DND-41 (cell line): Measurements from ENCODE around the gene PAPSS2.

Experiments
- ATAC-seq: fragments of 200-7000 bp; cut with Tn5 transposase; 3 replicates; pipeline ENCODE4 v1.9.1; 2021; ENCODE audit warnings: low read depth; ENCODE audit not compliant: insufficient read depth
- DNase-seq: peaks from one replicate; pipeline ENCODE4 v3.0.0-alpha.2; 2020
- H2AFZ ChIP-seq: 2 replicates; pipeline ENCODE4 v1.6.0; 2012; ENCODE audit warnings: low read depth, low read length
- H3K27ac ChIP-seq: 2 replicates; pipeline ENCODE4 v1.5.1; 2012; ENCODE audit warnings: low read length, inconsistent platforms
- H3K27me3 ChIP-seq: fragments of 200-600 bp; sonication (generic); 2 replicates; pipeline ENCODE4 v1.6.0; 2012; ENCODE audit warnings: low read length, mild to moderate bottlenecking, inconsistent platforms; ENCODE audit not compliant: insufficient read depth, poor library complexity
- H3K36me3 ChIP-seq: 2 replicates; pipeline ENCODE4 v1.5.1; 2012; ENCODE audit warnings: low read length, inconsistent platforms; ENCODE audit not compliant: insufficient read depth
- H3K4me1 ChIP-seq: 2 replicates; pipeline ENCODE4 v1.5.1; 2012; ENCODE audit warnings: mild to moderate bottlenecking, low read length; ENCODE audit not compliant: insufficient read depth
- H3K4me2 ChIP-seq: 2 replicates; pipeline ENCODE4 v1.6.0; 2012; ENCODE audit warnings: mild to moderate bottlenecking, moderate library complexity, low read length, inconsistent platforms; ENCODE audit not compliant: insufficient read depth
- H3K4me3 ChIP-seq, 2 experiments: fragments of 200-600 bp in 1 of 2; shearing (Covaris generic) in 1 of 2; 2 replicates each; pipeline ENCODE4 v1.5.1; 2012 to 2016; ENCODE audit warnings: inconsistent platforms in 2 of 2, low read length in 2 of 2, mild to moderate bottlenecking in 2 of 2, low read depth in 1 of 2, moderate library complexity in 1 of 2
- H3K79me2 ChIP-seq: 2 replicates; pipeline ENCODE4 v1.6.0; 2012; ENCODE audit warnings: low read length, inconsistent platforms; ENCODE audit not compliant: insufficient read depth
- H3K9ac ChIP-seq: 2 replicates; pipeline ENCODE4 v1.6.0; 2012; ENCODE audit warnings: low read depth, mild to moderate bottlenecking, inconsistent platforms, low read length, moderate library complexity
- H3K9me3 ChIP-seq: 2 replicates; pipeline ENCODE4 v1.5.1; 2012; ENCODE audit warnings: low read length, moderate library complexity, mild to moderate bottlenecking, inconsistent platforms; ENCODE audit not compliant: insufficient read depth, severe bottlenecking
- H4K20me1 ChIP-seq: 2 replicates; pipeline ENCODE4 v1.6.0; 2012; ENCODE audit warnings: low read length; ENCODE audit not compliant: insufficient read depth
- CTCF ChIP-seq: IDR thresholded peaks from 2 replicates; pipeline ENCODE4 v1.5.1; 2012; ENCODE audit warnings: borderline replicate concordance, low read length, moderate library complexity, mild to moderate bottlenecking; ENCODE audit not compliant: poor library complexity, severe bottlenecking; ENCODE audit errors: extremely low read depth
- EZH2 ChIP-seq: IDR thresholded peaks from 3 replicates; pipeline ENCODE4 v1.6.1; 2012; ENCODE audit warnings: borderline replicate concordance, low read depth, mild to moderate bottlenecking, moderate library complexity, low read length, inconsistent platforms; ENCODE audit not compliant: severe bottlenecking

Gene PAPSS2

GRCh38 chr10:87654212-87654611, 5.5 kb upstream of the PAPSS2 start:
- peaks cover 3% of the 10 kb centered on the region for H3K27me3 ChIP-seq
- H3K79me2 ChIP-seq = no peaks in the 10 kb centered on the region
- DNase-seq = no peak
- H4K20me1 ChIP-seq = no peaks in the 10 kb centered on the region
- H3K9ac ChIP-seq = no peak overlapping the region
- H3K4me2 ChIP-seq = no peak overlapping the region
- H3K27ac ChIP-seq = no peak overlapping the region
- H3K36me3 ChIP-seq = no peaks in the 10 kb centered on the region
- H3K4me3 ChIP-seq = no peak overlapping the region
- H2AFZ ChIP-seq = no peak overlapping the region
- ATAC-seq = no peak
- no peaks in the 10 kb centered on the region for H3K9me3 ChIP-seq
- no peaks in the 10 kb centered on the region for H3K4me1 ChIP-seq
- TF ChIP-seq CTCF (no peak), EZH2 (no peak)

GRCh38 chr10:87656431-87657072, 3.1 kb upstream of the PAPSS2 start:
- DNase-seq (peak; percentile 27), ATAC-seq (peak; percentile 78)
- H3K9ac ChIP-seq = no peak overlapping the region
- peak overlapping the region; percentile 40; the same call in 1 of the 2 replicates for H2AFZ ChIP-seq
- no peaks in the 10 kb centered on the region for H3K9me3 ChIP-seq
- no peak overlapping the region for H3K4me2 ChIP-seq
- no peaks in the 10 kb centered on the region for H3K36me3 ChIP-seq
- H3K4me3 ChIP-seq = no peak overlapping the region
- TF ChIP-seq EZH2 (no peak), CTCF (peak; percentile 88)
- no peaks in the 10 kb centered on the region for H4K20me1 ChIP-seq
- no peak overlapping the region for H3K27ac ChIP-seq
- H3K27me3 ChIP-seq = peaks cover 17% of the 10 kb centered on the region
- no peaks in the 10 kb centered on the region for H3K4me1 ChIP-seq
- H3K79me2 ChIP-seq = no peaks in the 10 kb centered on the region

DNA sequence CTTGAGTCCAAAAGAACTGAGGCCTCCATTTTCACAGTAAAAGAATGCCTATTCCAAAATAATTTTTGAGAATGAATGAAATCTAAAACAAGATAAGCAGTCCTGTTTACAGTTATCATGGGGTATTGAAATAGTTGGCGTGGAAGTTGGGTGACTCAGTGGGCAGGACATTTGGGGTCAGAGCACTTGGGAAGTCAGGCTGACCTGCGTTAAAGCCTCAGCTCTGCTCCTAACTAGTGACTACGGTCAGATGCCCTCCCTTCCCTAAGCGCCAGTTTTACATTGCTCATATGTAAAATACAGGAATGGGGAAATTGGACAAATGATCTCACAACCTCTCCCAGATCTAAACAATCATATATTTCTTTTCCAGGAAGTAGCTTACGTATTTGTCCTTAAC, 2.3 kb upstream of the PAPSS2 start:
- DNase-seq (no peak), ATAC-seq (no peak)
- H2AFZ ChIP-seq = peak overlapping the region; percentile 25; the same call in 1 of the 2 replicates

More for the DNA sequence above, 2.3 kb upstream of the PAPSS2 start:
- Histone ChIP-seq H3K4me2 (no peak overlapping the region), H3K9me3 (no peaks in the 10 kb centered on the region), H3K9ac (no peak overlapping the region), H3K27ac (no peak overlapping the region), H3K36me3 (no peaks in the 10 kb centered on the region), H3K79me2 (no peaks in the 10 kb centered on the region), H3K27me3 (peaks cover 14% of the 10 kb centered on the region), H3K4me3 (no peak overlapping the region), H4K20me1 (no peaks in the 10 kb centered on the region), H3K4me1 (no peaks in the 10 kb centered on the region)
- TF ChIP-seq EZH2 = no peak
- TF ChIP-seq CTCF = no peak
